BE2C (cell line): Measurements from ENCODE around the gene MTMR2.
A peak's percentile ranks its signal among the peaks of the same experiment; 100 is the strongest.

ENCODE experiments used
- DNase-seq: peaks from one replicate; pipeline ENCODE4 v3.0.0-alpha.2; 2020
- H3K27me3 ChIP-seq: fragments of 250-450 bp; sonication (Bioruptor Pico); 2 replicates; pipeline ENCODE4 v1.5.1; 2020; ENCODE audit warnings: mild to moderate bottlenecking
- H3K36me3 ChIP-seq: fragments of 250-450 bp; sonication (Bioruptor Pico); 2 replicates; pipeline ENCODE4 v1.5.1; 2020; ENCODE audit warnings: mild to moderate bottlenecking
- H3K4me1 ChIP-seq: fragments of 250-450 bp; sonication (Bioruptor Pico); 2 replicates; pipeline ENCODE4 v1.5.1; 2020
- H3K4me3 ChIP-seq: 2 replicates; pipeline ENCODE4 v1.5.1; 2011; ENCODE audit warnings: low read depth, low read length
- H3K9me3 ChIP-seq: fragments of 250-450 bp; sonication (Bioruptor Pico); 2 replicates; pipeline ENCODE4 v1.5.1; 2020
- TF ChIP-seq, protein P1 (sequence below): IDR thresholded peaks from 2 replicates; pipeline ENCODE4 v1.5.1; 2012; ENCODE audit warnings: mild to moderate bottlenecking, low read depth, low read length

MTMR2 gene

DNA sequence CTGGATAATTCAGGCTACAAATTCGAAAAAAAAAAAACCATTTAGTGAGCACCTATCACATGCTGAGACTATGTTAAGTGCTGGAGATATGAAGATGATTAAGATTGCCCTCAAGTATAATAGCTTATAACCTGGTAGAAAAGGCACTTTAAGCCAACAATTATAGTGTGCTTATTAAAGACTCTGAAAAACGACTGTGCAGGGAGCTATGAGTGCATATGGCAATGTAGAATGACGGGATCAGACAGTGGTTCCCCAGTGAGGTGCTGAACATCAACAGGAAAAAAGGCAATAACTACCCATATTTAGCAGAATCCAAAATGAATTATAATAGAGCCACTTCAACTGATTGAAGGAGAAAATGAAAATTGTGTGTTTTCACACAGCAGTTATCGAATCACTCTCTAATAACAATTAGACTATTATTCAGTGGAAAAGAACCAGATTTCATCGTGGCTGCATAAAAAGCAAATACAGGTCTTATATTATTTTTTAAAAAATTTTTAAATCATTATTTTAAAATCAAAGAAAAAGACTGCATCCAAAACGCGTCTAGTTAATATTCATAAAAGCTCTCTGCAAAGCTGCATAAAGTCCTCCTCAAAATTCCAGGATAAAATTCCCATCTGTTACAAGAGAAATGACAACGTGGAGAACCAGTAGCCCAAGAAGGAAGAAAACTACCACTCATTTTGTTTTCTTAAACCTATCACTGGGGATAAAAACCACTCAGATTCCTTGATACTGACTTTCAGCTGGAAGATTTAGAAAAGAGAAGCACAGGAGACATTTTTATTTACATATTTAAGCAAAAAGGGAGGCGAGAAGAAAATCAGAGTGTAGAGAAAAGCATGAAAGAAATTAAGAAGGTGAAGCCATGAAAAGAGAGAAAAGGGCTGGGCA is 1.1 kb downstream of the MTMR2 start:
- peaks cover 5% of the 10 kb centered on the region; the same call in 1 of the 2 replicates for H3K4me1 ChIP-seq
- no peaks in the 10 kb centered on the region for H3K9me3 ChIP-seq
- no peak for DNase-seq
- TF ChIP-seq, protein P1, sequence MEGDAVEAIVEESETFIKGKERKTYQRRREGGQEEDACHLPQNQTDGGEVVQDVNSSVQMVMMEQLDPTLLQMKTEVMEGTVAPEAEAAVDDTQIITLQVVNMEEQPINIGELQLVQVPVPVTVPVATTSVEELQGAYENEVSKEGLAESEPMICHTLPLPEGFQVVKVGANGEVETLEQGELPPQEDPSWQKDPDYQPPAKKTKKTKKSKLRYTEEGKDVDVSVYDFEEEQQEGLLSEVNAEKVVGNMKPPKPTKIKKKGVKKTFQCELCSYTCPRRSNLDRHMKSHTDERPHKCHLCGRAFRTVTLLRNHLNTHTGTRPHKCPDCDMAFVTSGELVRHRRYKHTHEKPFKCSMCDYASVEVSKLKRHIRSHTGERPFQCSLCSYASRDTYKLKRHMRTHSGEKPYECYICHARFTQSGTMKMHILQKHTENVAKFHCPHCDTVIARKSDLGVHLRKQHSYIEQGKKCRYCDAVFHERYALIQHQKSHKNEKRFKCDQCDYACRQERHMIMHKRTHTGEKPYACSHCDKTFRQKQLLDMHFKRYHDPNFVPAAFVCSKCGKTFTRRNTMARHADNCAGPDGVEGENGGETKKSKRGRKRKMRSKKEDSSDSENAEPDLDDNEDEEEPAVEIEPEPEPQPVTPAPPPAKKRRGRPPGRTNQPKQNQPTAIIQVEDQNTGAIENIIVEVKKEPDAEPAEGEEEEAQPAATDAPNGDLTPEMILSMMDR, result no peak
- peak overlapping the region; percentile 89 for H3K4me3 ChIP-seq
- H3K27me3 ChIP-seq, result no peaks in the 10 kb centered on the region
- no peaks in the 10 kb centered on the region for H3K36me3 ChIP-seq

DNA sequence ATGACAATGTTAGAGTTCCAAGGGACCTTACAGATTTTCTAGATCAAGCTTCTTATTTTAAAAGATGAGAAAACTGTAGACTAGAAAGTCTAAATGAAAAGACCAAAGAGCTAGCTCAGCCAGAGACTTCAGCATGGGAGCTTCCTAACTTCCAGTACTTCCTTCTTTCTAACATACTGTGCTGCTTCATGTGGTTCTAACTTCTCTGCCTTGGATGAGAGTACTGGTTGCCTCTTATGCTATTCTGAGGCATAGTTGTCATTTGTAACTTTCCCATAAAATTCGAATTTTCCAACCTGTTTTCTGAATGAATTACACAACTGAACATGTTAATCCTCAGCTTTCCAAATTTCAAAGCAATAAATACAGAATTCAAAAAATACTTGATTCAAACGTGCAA is 1.8 kb downstream of the MTMR2 start:
- Histone ChIP-seq H3K9me3 (no peaks in the 10 kb centered on the region), H3K27me3 (no peaks in the 10 kb centered on the region), H3K4me3 (peak overlapping the region; percentile 89; the same call in 1 of the 2 replicates), H3K36me3 (no peaks in the 10 kb centered on the region), H3K4me1 (peaks cover 11% of the 10 kb centered on the region)
- no peak for DNase-seq
- TF ChIP-seq, protein P1, result no peak

DNA sequence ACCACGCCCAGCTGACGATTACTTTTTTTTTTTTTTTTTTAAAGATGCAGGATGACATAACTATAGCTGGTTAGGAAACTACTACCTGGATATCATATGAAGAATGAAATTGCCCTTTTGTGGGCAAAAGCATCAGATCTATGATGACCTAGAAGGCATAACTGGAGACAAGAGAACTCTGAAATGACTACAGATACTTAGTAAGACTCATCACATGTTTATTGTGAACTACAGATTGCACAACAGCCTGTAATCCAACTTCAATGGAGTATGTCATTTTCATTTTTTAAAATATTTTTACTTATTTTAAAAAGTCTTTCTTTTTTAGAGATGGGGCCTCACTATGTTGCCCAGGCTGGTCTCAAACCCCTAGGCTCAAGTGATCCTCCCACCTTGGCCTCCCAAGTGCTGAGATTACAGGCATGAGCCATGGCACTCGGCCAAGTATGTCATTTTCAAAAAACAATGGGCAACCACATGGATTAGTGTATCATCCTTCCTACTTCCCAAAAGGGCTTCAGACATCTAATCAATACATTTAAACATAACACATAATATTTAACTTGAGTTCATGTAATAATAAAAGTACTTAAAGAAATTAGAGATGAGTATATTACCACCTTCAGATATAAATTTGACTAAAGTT is 3.3 kb downstream of the MTMR2 start:
- TF ChIP-seq, protein P1, result no peak
- Histone ChIP-seq H3K4me1 (peaks cover 16% of the 10 kb centered on the region), H3K36me3 (no peaks in the 10 kb centered on the region), H3K27me3 (no peaks in the 10 kb centered on the region), H3K4me3 (no peak overlapping the region), H3K9me3 (no peaks in the 10 kb centered on the region)
- DNase-seq, result peak; percentile 18

DNA sequence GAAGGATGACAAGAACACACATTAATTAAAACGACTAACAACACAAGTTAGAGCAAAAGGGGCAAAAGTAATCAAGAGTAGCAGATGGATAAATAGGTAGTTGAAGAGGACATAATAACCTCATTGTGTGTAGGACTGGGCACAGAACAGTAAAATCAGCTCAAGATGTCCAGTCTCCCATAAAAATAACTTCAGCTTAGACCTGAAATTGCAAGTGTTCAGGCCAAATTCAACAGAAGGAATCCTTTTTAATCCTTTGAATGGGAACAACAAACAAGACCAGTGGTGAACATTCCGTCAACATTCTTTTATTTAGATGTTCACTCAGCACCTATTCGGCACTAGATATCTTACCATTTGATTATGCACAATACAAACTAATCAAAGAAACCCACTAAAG is 4.4 kb downstream of the MTMR2 start:
- Histone ChIP-seq H3K9me3 (no peaks in the 10 kb centered on the region), H3K27me3 (no peaks in the 10 kb centered on the region), H3K4me3 (no peak overlapping the region), H3K36me3 (no peaks in the 10 kb centered on the region), H3K4me1 (peaks cover 11% of the 10 kb centered on the region)
- TF ChIP-seq, protein P1, result no peak
- no peak for DNase-seq

DNA sequence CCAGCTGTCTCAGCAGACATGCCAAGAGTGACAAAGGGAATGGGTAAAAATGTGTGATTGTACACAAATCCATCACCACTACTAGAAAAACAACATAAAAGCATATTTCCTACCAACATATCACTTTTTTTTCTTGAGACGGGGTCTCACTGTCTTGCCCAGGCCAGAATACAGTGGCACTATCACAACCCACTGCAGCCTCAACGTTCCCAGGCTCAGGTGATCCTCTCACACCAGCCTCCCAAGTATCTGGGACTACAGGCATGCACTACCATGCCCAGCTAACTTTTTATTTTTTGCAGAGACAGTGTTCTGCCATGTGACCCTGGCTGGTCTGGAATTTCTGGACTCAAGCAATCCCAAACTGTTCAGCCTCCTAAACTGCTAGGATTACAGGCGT is 5.2 kb downstream of the MTMR2 start:
- no peak overlapping the region for H3K4me3 ChIP-seq
- peaks cover 11% of the 10 kb centered on the region for H3K4me1 ChIP-seq
- TF ChIP-seq, protein P1, result no peak

DNA sequence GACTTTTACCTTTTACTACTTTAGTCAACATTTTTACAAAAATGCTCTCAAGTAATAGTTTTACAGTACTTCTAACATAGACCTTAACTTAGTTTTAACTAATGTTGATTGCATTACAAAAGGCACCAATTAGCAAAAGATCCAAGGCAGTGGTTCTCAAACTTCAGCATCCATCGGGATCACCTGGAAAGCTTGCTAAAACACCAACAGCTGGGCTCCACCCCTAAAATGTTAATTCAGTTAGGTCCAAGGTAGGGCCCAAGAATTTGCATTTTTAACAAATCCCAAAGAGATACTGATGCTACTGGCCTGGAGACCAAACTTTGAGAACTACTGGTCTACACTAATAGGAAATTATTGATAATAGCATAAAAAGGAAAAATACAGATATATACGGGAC is 5.9 kb downstream of the MTMR2 start:
- H3K27me3 ChIP-seq, result no peaks in the 10 kb centered on the region
- H3K9me3 ChIP-seq, result no peaks in the 10 kb centered on the region
- TF ChIP-seq, protein P1, result no peak
- no peaks in the 10 kb centered on the region for H3K36me3 ChIP-seq
- H3K4me3 ChIP-seq, result no peak overlapping the region
- H3K4me1 ChIP-seq, result peaks cover 11% of the 10 kb centered on the region
- DNase-seq, result no peak

More for the DNA sequence above, 5.2 kb downstream of the MTMR2 start:
- Histone ChIP-seq H3K9me3 (no peaks in the 10 kb centered on the region), H3K27me3 (no peaks in the 10 kb centered on the region), H3K36me3 (no peaks in the 10 kb centered on the region)
- no peak for DNase-seq
